Keratinocyte (primary cell): Measurements from ENCODE around the gene CHMP6. TPM values are rescaled to one million over a fixed set of nuclear protein-coding genes. Genes with fewer than 3 reads are reported as not detected.

Experiments
- DNase-seq: peaks from one replicate; pipeline ENCODE4 v3.0.0-alpha.2; 2011; ENCODE audit warnings: low read depth, missing footprints, low spot score
- FAIRE-seq: peaks from 2 replicates; lab custom pipeline; 2011; peaks lifted over from hg19 to GRCh38; lab: Jason Lieb, UNC
- H2AFZ ChIP-seq: 2 replicates; pipeline ENCODE4 v1.6.0; 2012; ENCODE audit warnings: low read length, control low read depth, inconsistent platforms; ENCODE audit not compliant: control insufficient read depth
- H3K27ac ChIP-seq: 2 replicates; pipeline ENCODE4 v1.5.1; 2011; ENCODE audit warnings: low read length; ENCODE audit not compliant: control insufficient read depth, insufficient read depth
- H3K27me3 ChIP-seq: 3 replicates; pipeline ENCODE4 v1.6.0; 2011; ENCODE audit warnings: low read length; ENCODE audit not compliant: control insufficient read depth, insufficient read depth; ENCODE audit errors: extremely low read depth
- H3K36me3 ChIP-seq, 2 experiments: 2 replicates in 1 of 2; 3 replicates in 1 of 2; pipeline ENCODE4 v1.5.1; 2011; ENCODE audit warnings: low read length in 2 of 2, mild to moderate bottlenecking in 1 of 2; ENCODE audit not compliant: control insufficient read depth in 2 of 2, insufficient read depth in 2 of 2; ENCODE audit errors: extremely low read depth in 1 of 2
- H3K4me1 ChIP-seq: 3 replicates; pipeline ENCODE4 v1.5.1; 2011; ENCODE audit warnings: low read length; ENCODE audit not compliant: control insufficient read depth, insufficient read depth; ENCODE audit errors: extremely low read depth
- H3K4me2 ChIP-seq: 3 replicates; pipeline ENCODE4 v1.6.0; 2011; ENCODE audit warnings: low read depth, low read length; ENCODE audit not compliant: control insufficient read depth, insufficient read depth; ENCODE audit errors: extremely low read depth
- H3K4me3 ChIP-seq, 3 experiments: fragments of 200-600 bp in 1 of 3; sonication (generic) in 1 of 3; 2 replicates in 2 of 3; 3 replicates in 1 of 3; pipeline ENCODE4 v1.5.1; 2011 to 2016; ENCODE audit warnings: low read length in 3 of 3, mild to moderate bottlenecking in 3 of 3, control low read depth in 2 of 3, inconsistent platforms in 1 of 3, low read depth in 1 of 3, mixed read lengths in 1 of 3, mixed run types in 1 of 3, moderate library complexity in 1 of 3; ENCODE audit not compliant: control insufficient read depth in 2 of 3, insufficient read depth in 2 of 3; ENCODE audit errors: extremely low read depth in 1 of 3
- H3K79me2 ChIP-seq: 2 replicates; pipeline ENCODE4 v1.6.0; 2012; ENCODE audit warnings: low read length; ENCODE audit not compliant: control insufficient read depth, insufficient read depth
- H3K9ac ChIP-seq: 3 replicates; pipeline ENCODE4 v1.6.0; 2011; ENCODE audit warnings: low read length; ENCODE audit not compliant: control insufficient read depth, insufficient read depth; ENCODE audit errors: extremely low read depth
- H3K9me1 ChIP-seq: 3 replicates; pipeline ENCODE4 v1.6.0; 2011; ENCODE audit warnings: low read length; ENCODE audit not compliant: control insufficient read depth, insufficient read depth; ENCODE audit errors: extremely low read depth
- H3K9me3 ChIP-seq: 2 replicates; pipeline ENCODE4 v1.5.1; 2012; ENCODE audit warnings: low read depth, low read length; ENCODE audit not compliant: control insufficient read depth
- H4K20me1 ChIP-seq: 3 replicates; pipeline ENCODE4 v1.6.0; 2011; ENCODE audit warnings: low read length; ENCODE audit not compliant: control insufficient read depth, insufficient read depth; ENCODE audit errors: extremely low read depth
- CTCF ChIP-seq, 3 experiments: IDR thresholded peaks in 1 of 3; conservative IDR thresholded peaks in 1 of 3; optimal IDR thresholded peaks in 1 of 3; 2 replicates in 2 of 3; 3 replicates in 1 of 3; pipeline versions ENCODE3 to v1.5.1; 2011; ENCODE audit warnings: low read length in 3 of 3, mild to moderate bottlenecking in 3 of 3, moderate library complexity in 2 of 3, control low read depth in 1 of 3, inconsistent platforms in 1 of 3; ENCODE audit not compliant: insufficient read depth in 2 of 3; ENCODE audit errors: extremely low read depth in 1 of 3
- EZH2 ChIP-seq: IDR thresholded peaks from one replicate; pipeline ENCODE4 v1.6.1; 2012; ENCODE audit warnings: inconsistent platforms, mild to moderate bottlenecking, low read length, moderate library complexity
- dilution Hi-C: fragments of 300-500 bp; cut with MboI; formaldehyde crosslinking; loops from one replicate; pipeline ENCODE4 v1.7.0; 2020; ENCODE audit warnings: low sequenced_read_pairs; ENCODE audit not compliant: extremely low pct_ligation_motif_present
- polyA plus RNA-seq, 5 experiments: library from polyadenylated mRNA; depleted of rRNA in 3 of 5; stranded (reverse) in 3 of 5; stranded (forward) in 1 of 5; unstranded in 1 of 5; fragments of >200 nt; gene quantifications; 1 replicate in 1 of 5; 2 replicates in 3 of 5; 3 replicates in 1 of 5; pipeline versions ENCODE4 v1.2.1 to v1.2.3, GENCODE V29; 2011 to 2012; ENCODE audit warnings: missing spikeins in 2 of 5, low read depth in 1 of 5, low replicate concordance in 1 of 5

CHMP6 gene
- polyA plus RNA-seq, 1 donor (not counting 4 experiments of a cell fraction or from before 2014, with no cell fraction given), result 20.9 TPM

GRCh38 chr17:80992948-80993624 lies 1.4 kb downstream of the CHMP6 start:
- peak overlapping the region; percentile 20 for H3K27ac ChIP-seq
- H3K27me3 ChIP-seq, result peaks cover under 1% of the 10 kb centered on the region
- H3K4me1 ChIP-seq, result peaks cover 27% of the 10 kb centered on the region
- peak overlapping the region; percentile 76 for H3K9ac ChIP-seq
- peaks cover 10% of the 10 kb centered on the region for H3K79me2 ChIP-seq
- no peak for TF ChIP-seq EZH2
- H2AFZ ChIP-seq, result no peak overlapping the region
- peaks cover 11 to 12% of the 10 kb centered on the region in 2 experiments for H3K36me3 ChIP-seq
- no peaks in the 10 kb centered on the region for H3K9me1 ChIP-seq
- peak overlapping the region; percentile 89 for H3K4me2 ChIP-seq
- H3K9me3 ChIP-seq, result no peaks in the 10 kb centered on the region
- FAIRE-seq, result no peak
- no peaks in the 10 kb centered on the region for H4K20me1 ChIP-seq
- dilution Hi-C loops, result no loop called here
- no peak for DNase-seq
- peak overlapping the region; percentile 74 to 84 (median 76) for H3K4me3 ChIP-seq

- H3K27ac ChIP-seq, result no peak overlapping the region
- no peaks in the 10 kb centered on the region for H4K20me1 ChIP-seq
- TF ChIP-seq CTCF (optimal IDR thresholded peaks at IDR 0.05 in 1 of 3, IDR thresholded peaks at IDR 0.05 in 1 of 3, conservative IDR thresholded peaks at IDR 0.05 in 1 of 3; ENCODE audit: extremely low read depth in 1 of 3, insufficient read depth in 2 of 3, low read length in 3 of 3) (no peak), EZH2 (no peak)
- DNase-seq (no peak), FAIRE-seq (no peak)
- no peak overlapping the region for H2AFZ ChIP-seq
- H3K9ac ChIP-seq, result no peak overlapping the region
- H3K4me3 ChIP-seq, result no peak overlapping the region
- H3K79me2 ChIP-seq, result peaks cover 10% of the 10 kb centered on the region
- no peaks in the 10 kb centered on the region for H3K9me1 ChIP-seq
- H3K36me3 ChIP-seq, result peaks cover 18 to 23% of the 10 kb centered on the region in 2 experiments
- no peaks in the 10 kb centered on the region for H3K27me3 ChIP-seq
- peaks cover 19% of the 10 kb centered on the region for H3K4me1 ChIP-seq
- H3K9me3 ChIP-seq, result no peaks in the 10 kb centered on the region
- H3K4me2 ChIP-seq, result no peak overlapping the region
- dilution Hi-C loops, result no loop called here
Measured at GRCh38 chr17:80995131-80995530, 3.5 kb downstream of the CHMP6 start.
